A673 (cell line): Measurements from ENCODE around the gene STH.

ENCODE experiments used
- EZH2 ChIP-seq: fragments of 200-600 bp; sonication (generic); IDR thresholded peaks from 2 replicates; pipeline ENCODE4 v1.6.1; 2017; ENCODE audit warnings: borderline replicate concordance, low read depth, mild to moderate bottlenecking, mixed read lengths, antibody characterized with exemption, low read length; ENCODE audit not compliant: poor library complexity, severe bottlenecking
- TF ChIP-seq, protein P1 (sequence below): fragments of 300-800, 200-600 bp; sonication (generic); conservative IDR thresholded peaks from 2 replicates; pipeline ENCODE4 v1.5.1; 2017; ENCODE audit warnings: low read depth, mild to moderate bottlenecking, antibody characterized with exemption, low read length, moderate library complexity, mixed read lengths

DNA sequence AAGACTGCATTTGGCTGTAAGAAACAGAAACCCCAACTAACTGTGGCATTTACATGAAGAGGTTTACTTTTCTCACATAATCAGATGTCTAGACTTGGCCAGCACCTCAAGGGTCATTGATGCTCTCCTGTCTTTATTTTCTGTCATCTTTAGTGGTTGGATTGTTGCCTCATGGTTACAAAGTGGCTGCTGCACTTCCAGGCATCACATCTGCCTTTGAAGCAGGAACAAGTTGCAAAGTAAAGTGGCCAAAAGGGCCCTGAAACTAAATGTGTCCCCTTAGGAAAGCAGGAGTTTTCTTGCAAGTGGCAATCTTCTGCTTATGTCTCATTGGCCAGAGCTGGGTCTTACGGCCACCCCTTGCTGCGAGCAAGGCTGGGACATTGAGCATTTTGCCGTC lies 26.5 kb upstream of the STH start:
- TF ChIP-seq, protein P1, sequence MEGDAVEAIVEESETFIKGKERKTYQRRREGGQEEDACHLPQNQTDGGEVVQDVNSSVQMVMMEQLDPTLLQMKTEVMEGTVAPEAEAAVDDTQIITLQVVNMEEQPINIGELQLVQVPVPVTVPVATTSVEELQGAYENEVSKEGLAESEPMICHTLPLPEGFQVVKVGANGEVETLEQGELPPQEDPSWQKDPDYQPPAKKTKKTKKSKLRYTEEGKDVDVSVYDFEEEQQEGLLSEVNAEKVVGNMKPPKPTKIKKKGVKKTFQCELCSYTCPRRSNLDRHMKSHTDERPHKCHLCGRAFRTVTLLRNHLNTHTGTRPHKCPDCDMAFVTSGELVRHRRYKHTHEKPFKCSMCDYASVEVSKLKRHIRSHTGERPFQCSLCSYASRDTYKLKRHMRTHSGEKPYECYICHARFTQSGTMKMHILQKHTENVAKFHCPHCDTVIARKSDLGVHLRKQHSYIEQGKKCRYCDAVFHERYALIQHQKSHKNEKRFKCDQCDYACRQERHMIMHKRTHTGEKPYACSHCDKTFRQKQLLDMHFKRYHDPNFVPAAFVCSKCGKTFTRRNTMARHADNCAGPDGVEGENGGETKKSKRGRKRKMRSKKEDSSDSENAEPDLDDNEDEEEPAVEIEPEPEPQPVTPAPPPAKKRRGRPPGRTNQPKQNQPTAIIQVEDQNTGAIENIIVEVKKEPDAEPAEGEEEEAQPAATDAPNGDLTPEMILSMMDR = no peak
- TF ChIP-seq EZH2 = no peak
